NCI-H82 (cell line): Measurements from ENCODE around the gene PLEKHB1.

Experiments used
- DNase-seq: peaks from one replicate; lab custom pipeline; 2025; lab: John Stamatoyannopoulos, UW

Gene PLEKHB1, protein sequence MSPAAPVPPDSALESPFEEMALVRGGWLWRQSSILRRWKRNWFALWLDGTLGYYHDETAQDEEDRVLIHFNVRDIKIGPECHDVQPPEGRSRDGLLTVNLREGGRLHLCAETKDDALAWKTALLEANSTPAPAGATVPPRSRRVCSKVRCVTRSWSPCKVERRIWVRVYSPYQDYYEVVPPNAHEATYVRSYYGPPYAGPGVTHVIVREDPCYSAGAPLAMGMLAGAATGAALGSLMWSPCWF

GRCh38 chr11:73645972-73646631, at the start of gene PLEKHB1:
Gene PLEKHB1, plus strand, starts transcription at chr11:73646581. Its CDS starts 28 bp downstream, at chr11:73646609.
- DNase-seq, result peak; percentile 98

- DNase-seq, result peak; percentile 59
Measured at GRCh38 chr11:73597336-73597955, 48.9 kb upstream of the PLEKHB1 start.

DNA sequence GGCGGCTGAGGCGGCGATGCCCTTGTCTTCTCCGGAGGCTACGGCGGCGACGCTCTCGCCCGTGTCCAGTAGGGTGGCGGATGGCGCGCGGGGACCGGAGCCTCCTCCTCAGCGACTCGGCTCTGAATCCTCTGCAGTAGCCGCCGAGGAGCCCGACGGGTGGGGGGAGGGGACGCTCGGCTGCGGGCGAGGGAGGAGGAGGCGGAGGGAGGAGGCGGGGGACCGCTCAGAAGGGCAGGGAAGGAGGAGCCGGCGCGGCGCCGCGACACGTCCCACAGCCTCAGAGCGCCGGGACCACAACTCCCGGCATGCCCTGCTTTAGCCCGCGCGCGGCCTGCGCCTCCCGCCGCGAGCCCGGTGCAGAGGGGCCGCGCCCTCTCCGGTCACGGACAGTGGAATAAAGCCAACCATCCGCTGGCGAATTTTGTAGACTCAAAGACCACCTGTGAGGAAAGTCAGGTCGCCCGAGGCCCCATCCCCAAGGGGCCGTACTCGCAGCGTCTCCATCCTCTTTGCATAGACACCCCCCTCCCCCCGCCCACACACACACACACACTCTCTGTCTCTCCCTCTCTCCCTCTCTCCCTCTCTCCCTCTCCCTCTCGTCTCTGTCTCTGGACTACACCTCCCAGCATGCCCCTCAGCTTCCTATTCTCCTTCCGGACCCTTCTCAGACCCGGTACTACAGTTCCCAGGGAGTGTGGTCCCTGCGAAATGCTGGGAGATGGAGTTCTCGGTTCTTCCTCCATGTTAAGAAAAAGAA, 48.2 kb upstream of the PLEKHB1 start, which contains the start of gene FAM168A:
TSS of gene FAM168A (minus strand) at position 157 of the 763 bp plus-strand sequence. CDS start 129,638 bp downstream, outside the sequence.
- DNase-seq, result peak; percentile 98

DNA sequence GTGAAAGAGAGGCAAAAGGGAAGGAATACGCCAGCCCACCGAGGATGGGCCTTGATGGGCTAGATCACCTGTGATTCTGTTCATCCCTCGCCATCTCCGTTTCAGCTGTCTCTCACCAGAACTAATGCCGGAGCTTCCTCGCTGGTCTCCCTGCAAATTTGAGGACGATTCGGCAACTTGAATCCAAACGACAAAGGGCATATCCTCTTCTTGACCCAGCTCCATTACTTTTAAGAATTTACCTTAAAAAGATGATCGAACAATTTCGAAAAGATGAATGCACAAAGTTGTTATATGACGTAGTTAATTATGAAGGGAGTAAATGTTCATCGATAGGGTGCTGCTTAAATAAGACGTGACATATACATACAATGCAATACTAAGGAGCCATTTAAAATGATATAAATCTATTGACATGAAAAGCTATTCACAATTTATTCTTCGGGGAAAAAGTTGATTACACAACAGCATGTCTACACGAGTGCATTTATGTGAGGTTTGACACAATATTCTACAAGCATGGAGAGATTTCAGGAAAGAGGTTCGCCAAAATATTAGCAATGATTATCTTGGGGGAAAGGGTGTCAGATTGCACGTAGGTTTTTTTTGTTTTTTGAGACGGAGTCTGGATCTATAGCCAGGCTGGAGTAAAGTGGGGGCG, 47.5 kb upstream of the PLEKHB1 start:
- no peak for DNase-seq

DNA sequence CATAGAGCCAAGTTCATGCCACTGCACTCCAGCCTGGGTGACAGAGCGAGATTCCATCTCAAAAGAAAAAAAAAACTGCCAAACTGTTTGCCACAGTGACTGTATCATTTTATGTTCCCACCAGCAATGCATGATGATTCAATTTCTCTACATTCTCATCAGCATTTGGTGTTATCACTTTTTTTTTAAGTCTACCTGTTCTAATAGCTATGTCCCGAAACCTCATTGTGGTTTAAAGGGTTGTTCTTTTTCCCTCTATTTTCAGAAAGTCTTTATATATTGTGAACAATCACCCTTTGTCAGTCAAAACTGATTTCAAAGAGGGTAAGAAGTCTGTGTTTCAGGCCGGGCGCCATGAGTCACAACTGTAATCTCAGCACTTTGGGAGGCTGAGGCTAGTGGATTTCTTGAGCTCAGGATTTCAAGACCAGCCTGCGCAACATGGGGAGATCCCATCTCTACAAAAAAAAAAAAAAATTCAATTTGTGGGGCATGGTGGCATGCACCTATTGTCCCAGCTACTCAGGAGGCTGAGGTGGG, 33.7 kb upstream of the PLEKHB1 start:
- no peak for DNase-seq

GRCh38 chr11:73614591-73614990, 31.8 kb upstream of the PLEKHB1 start:
- no peak for DNase-seq

- DNase-seq, result no peak
Measured at GRCh38 chr11:73622926-73623593, 23.3 kb upstream of the PLEKHB1 start.

- DNase-seq, result no peak
Measured at GRCh38 chr11:73623686-73624085, 22.7 kb upstream of the PLEKHB1 start.

- DNase-seq, result peak; percentile 89
Measured at GRCh38 chr11:73625696-73626318, 20.6 kb upstream of the PLEKHB1 start.

DNA sequence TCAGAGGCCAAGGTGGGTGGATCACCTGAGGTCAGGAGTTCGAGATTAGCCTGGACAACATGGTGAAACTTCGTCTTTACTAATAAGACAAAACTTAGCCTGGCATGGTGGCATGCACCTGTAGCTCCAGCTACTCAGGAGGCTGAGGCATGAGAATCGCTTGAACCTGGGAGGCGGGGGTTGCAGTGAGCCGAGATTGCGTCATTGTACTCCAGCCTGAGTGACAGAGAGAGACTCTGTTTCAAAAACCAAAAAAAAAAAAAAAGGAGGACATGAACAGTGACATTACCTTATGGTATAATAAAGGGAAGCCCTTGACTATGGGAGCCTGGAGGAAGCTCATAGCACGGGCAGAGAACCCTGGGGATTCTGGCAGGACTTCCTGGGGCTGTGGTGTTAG, 16.5 kb upstream of the PLEKHB1 start:
- DNase-seq, result no peak

GRCh38 chr11:73632996-73633395, 13.4 kb upstream of the PLEKHB1 start:
- no peak for DNase-seq

DNA sequence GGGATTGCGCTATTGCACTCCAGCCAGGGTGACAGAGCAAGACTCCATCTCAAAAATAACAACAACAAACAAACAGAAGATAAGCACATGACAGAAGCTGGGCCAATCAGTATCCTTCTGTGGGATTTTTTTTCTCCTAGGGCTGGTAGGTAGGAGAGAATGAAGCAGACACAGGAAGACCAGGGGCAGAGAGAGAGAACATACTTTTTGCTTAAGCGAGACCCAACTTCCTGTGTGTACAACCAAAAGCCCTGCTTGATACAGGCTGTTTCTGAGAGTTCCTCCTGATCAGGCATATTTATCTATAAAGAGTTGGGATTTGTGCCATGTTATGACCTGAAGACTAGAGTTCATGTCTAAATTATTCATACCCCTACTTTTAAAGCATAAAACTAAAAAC, 12.4 kb upstream of the PLEKHB1 start:
- DNase-seq, result no peak

- no peak for DNase-seq
Measured at GRCh38 chr11:73635721-73636120, 10.7 kb upstream of the PLEKHB1 start.

- no peak for DNase-seq
Measured at GRCh38 chr11:73636249-73636648, 10.1 kb upstream of the PLEKHB1 start.

DNA sequence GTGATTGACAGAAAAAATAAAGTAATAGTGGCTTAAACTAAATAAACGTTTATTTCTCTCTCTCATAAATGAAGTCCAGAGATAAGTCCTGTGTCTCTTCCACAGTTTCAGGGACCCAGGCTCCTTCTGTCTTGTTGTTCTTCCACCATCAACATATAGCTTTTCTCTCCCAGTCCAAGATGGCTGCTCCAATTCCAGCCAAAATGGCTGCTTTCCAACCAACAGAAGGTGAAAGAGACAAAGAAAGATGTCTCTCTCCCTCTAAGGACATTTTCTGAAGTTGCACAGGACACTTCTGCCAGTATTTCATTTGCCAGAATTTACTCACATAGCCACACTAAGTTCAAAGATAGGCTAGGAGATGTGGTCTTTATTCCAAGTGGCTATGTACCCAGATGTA, 9.4 kb upstream of the PLEKHB1 start:
- DNase-seq, result peak; percentile 9

DNA sequence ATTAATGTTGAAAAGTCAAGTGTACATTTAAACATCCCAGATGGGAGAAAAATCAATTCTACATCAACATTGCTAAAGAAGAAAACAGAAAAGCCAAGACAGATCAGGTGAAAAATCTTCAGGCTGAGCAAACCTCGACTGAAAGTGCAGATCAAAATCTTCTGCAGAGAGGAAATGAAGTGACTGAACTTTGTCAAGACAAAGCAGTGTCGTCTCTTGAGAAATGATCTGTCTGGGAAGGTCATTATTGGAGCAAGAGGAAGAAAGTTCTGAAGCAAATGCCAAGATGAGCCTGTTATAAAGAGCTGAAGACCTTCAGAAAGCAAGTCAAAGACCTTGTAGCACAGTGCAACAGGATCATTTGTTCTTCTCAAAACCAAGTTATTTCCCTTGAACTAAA, 5.8 kb upstream of the PLEKHB1 start:
- no peak for DNase-seq

DNA sequence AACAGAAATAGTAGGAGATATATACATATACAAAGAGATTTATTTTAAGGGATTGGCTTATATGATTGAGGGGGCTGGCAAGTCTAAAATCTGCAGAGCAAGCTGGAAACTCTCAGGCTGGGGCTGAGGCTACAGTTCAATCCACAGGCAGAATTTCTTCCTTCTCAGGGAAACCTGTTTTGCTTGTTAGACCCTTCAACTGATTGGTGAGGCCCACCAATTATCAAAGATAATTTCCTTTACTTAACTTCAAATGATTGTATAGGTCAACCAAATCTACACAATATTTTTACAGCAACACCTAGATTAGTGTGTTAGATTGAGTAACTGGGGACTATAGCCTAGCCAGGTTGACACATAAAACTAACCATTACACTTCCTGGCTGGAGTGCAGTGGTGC, 4.7 kb upstream of the PLEKHB1 start:
- no peak for DNase-seq

GRCh38 chr11:73645121-73645969, 1.0 kb upstream of the PLEKHB1 start:
- DNase-seq, result peak; percentile 87

GRCh38 chr11:73647459-73648100, 1.2 kb downstream of the PLEKHB1 start:
- peak; percentile 96 for DNase-seq
